ENCODE data around the gene NUDT14.

The NUDT14 gene

GRCh38 chr14:105132921-105133654 is 48.0 kb downstream of the NUDT14 start:
- DNase-seq (ENCODE audit: low spot score) = no peak

- DNase-seq (ENCODE audit: low spot score) = no peak
Measured at GRCh38 chr14:105131241-105131640, 49.9 kb downstream of the NUDT14 start.

GRCh38 chr14:105128059-105128458 is 53.1 kb downstream of the NUDT14 start:
- DNase-seq (ENCODE audit: low spot score) = no peak

GRCh38 chr14:105126981-105127329 is 54.2 kb downstream of the NUDT14 start:
- peak; percentile 15 for DNase-seq (ENCODE audit: low spot score)

GRCh38 chr14:105126126-105126980 is 54.8 kb downstream of the NUDT14 start:
- DNase-seq (ENCODE audit: low spot score) = no peak

GRCh38 chr14:105124823-105125222 is 56.3 kb downstream of the NUDT14 start:
- DNase-seq (ENCODE audit: low spot score) = no peak

GRCh38 chr14:105123981-105124765 is 56.9 kb downstream of the NUDT14 start:
- no peak for DNase-seq (ENCODE audit: low spot score)

DNA sequence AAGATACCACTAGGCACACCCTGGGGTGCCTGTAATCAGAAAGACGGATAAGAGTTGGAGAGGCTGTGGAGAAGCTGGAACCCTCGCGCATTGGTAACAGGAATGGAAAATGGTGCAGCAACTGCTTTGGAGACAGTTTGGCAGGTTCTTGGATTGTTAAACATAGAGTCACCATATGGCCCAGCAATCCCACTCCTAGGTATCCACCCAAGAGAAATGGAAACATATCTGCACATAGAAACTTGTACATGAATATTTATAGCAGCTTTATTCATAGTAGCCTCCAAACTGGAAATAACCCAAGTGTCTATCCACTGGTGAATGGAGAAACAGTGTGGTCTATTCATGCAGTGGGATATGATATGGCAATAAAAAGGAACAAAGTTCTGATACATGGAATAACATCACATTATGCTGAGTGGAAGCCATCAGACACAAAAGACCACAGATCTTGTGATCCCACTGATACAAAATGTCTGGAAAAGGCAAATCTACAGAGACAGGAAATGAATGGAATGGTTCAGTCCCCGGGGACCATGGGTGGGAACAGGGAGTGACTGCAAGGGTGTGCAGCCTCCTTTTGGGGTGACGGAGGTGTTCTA is 57.9 kb downstream of the NUDT14 start:
- no peak for DNase-seq (ENCODE audit: low spot score)
